Lower leg skin (tissue), 3 donors: ENCODE data around the gene TRPM2.

Experiments
- CTCF ChIP-seq, 3 donors: fragments of 450-650 bp; IDR thresholded peaks; one replicate each; pipeline ENCODE4 v1.5.1; 2016; ENCODE audit warnings: antibody characterized with exemption in 3 of 3, mild to moderate bottlenecking in 3 of 3, moderate library complexity in 2 of 3
- POLR2A ChIP-seq, 2 donors: fragments of 450-650 bp; IDR thresholded peaks; one replicate each; pipeline ENCODE4 v1.6.1; 2016 to 2017; ENCODE audit warnings: antibody characterized with exemption in 2 of 2, mild to moderate bottlenecking in 1 of 2, moderate library complexity in 1 of 2

- TF ChIP-seq CTCF (IDR thresholded peaks at IDR 0.05) (no peak), POLR2A (IDR thresholded peaks at IDR 0.05) (no peak)
Measured at GRCh38 chr21:44334329-44335030, 18.9 kb upstream of the TRPM2 start.
